ENCODE results near the gene TEDC2.
A peak's percentile ranks its signal among the peaks of the same experiment; 100 is the strongest.

TEDC2 gene

GRCh38 chr16:2473999-2474876, 14.3 kb downstream of the TEDC2 start:
- 0% methylated on average over 92 of the region's 100 CpGs for WGBS (ENCODE audit: insufficient coverage)
- POLR2A ChIA-PET, result interaction anchor here (0.5 to 2.0 kb wide), 4 partner anchors 14 to 46 kb away, joined by 3 to 15 read pairs (median 3); partner anchors contain the start of gene TEDC2
- DNase-seq, result peak; percentile 36 to 64 (median 57)
- H3K4me3 ChIP-seq (ENCODE audit: control insufficient read depth in 1 of 7, extremely low read depth in 1 of 7, insufficient read depth in 4 of 7, low read depth in 2 of 7, low read length in 6 of 7), result peak overlapping the region; percentile 47 to 82 (median 72)
- peaks cover 0 to 43% (median 17%) of the 10 kb centered on the region in 5 experiments for H3K27me3 ChIP-seq (replicated peaks in 2 of 5; ENCODE audit: control insufficient read depth in 4 of 5, insufficient read depth in 5 of 5, low read length in 4 of 5)
- H3K9me3 ChIP-seq (ENCODE audit: control extremely low read depth in 1 of 5, control insufficient read depth in 4 of 5, insufficient read depth in 2 of 5, low read depth in 1 of 5, low read length in 4 of 5), result no peaks in the 10 kb centered on the region
- peaks cover 4 to 46% (median 43%) of the 10 kb centered on the region in 4 experiments for H3K4me1 ChIP-seq (ENCODE audit: control extremely low read depth in 1 of 4, control insufficient read depth in 4 of 4, insufficient read depth in 4 of 4, low read length in 3 of 4)
- peak overlapping the region in 1 of 2 experiments; percentile 77 for H3K27ac ChIP-seq (ENCODE audit: insufficient read depth in 1 of 2, low read depth in 1 of 2, low read length in 2 of 2, poor library complexity in 1 of 2, severe bottlenecking in 2 of 2)
- H3K36me3 ChIP-seq (ENCODE audit: control insufficient read depth in 4 of 4, insufficient read depth in 4 of 4, low read length in 3 of 4), result peaks cover 0 to 2% (median under 1%) of the 10 kb centered on the region in 4 experiments
- CTCF ChIA-PET, result interaction anchor here (1.4 to 2.4 kb wide), 2 partner anchors 13 to 26 kb away, joined by 3 to 19 read pairs; no protein-coding TSS in a partner anchor

- Histone ChIP-seq H3K36me3 (ENCODE audit: control insufficient read depth in 4 of 4, insufficient read depth in 4 of 4, low read length in 3 of 4) (peaks cover 0 to 5% (median 2%) of the 10 kb centered on the region in 4 experiments), H3K27ac (ENCODE audit: insufficient read depth in 1 of 2, low read depth in 1 of 2, low read length in 2 of 2, poor library complexity in 1 of 2, severe bottlenecking in 2 of 2) (peak within 1 kb of the TSS in 1 of 2 experiments; percentile 77), H3K27me3 (replicated peaks in 2 of 5; ENCODE audit: control insufficient read depth in 4 of 5, insufficient read depth in 5 of 5, low read length in 4 of 5) (peaks cover 0 to 36% (median 13%) of the 10 kb centered on the region in 5 experiments), H3K4me1 (ENCODE audit: control extremely low read depth in 1 of 4, control insufficient read depth in 4 of 4, insufficient read depth in 4 of 4, low read length in 3 of 4) (peaks cover 4 to 43% (median 40%) of the 10 kb centered on the region in 4 experiments), H3K4me3 (ENCODE audit: control insufficient read depth in 1 of 7, extremely low read depth in 1 of 7, insufficient read depth in 4 of 7, low read depth in 2 of 7, low read length in 6 of 7) (peak within 1 kb of the TSS; percentile 47 to 82 (median 73)), H3K9me3 (ENCODE audit: control extremely low read depth in 1 of 5, control insufficient read depth in 4 of 5, insufficient read depth in 2 of 5, low read depth in 1 of 5, low read length in 4 of 5) (no peaks in the 10 kb centered on the region)
- ChIA-PET POLR2A (interaction anchor here (0.5 to 2.0 kb wide), 4 partner anchors 13 to 47 kb away, joined by 3 to 15 read pairs (median 3); partner anchors contain the start of gene TEDC2), CTCF (interaction anchor here (1.4 to 2.4 kb wide), 2 partner anchors 12 to 26 kb away, joined by 3 to 19 read pairs; no protein-coding TSS in a partner anchor)
- 0% methylated on average over 62 of the region's 77 CpGs for WGBS (ENCODE audit: insufficient coverage)
- DNase-seq, result peak; percentile 72 to 83 (median 78)
Observed at GRCh38 chr16:2474877-2475412, 15.0 kb downstream of the TEDC2 start, which contains the start of gene TBC1D24. TSS of gene TBC1D24 (plus strand) at chr16:2475127. CDS start at chr16:2496149, 21,022 bp downstream.

- WGBS (ENCODE audit: insufficient coverage), result 15% methylated on average over 43 of the region's 55 CpGs
- H3K9me3 ChIP-seq (ENCODE audit: control extremely low read depth in 1 of 5, control insufficient read depth in 4 of 5, insufficient read depth in 2 of 5, low read depth in 1 of 5, low read length in 4 of 5), result no peaks in the 10 kb centered on the region
- ChIA-PET CTCF (interaction anchor here (1.4 to 2.4 kb wide), 2 partner anchors 11 to 25 kb away, joined by 3 to 19 read pairs; no protein-coding TSS in a partner anchor), POLR2A (interaction anchor here (0.9 to 2.0 kb wide), 3 partner anchors 12 to 48 kb away, joined by 3 to 15 read pairs (median 3); partner anchors contain the start of gene TEDC2)
- DNase-seq, result peak; percentile 67 to 78 (median 75)
- peaks cover 0 to 10% (median 2%) of the 10 kb centered on the region in 4 experiments for H3K36me3 ChIP-seq (ENCODE audit: control insufficient read depth in 4 of 4, insufficient read depth in 4 of 4, low read length in 3 of 4)
- H3K27ac ChIP-seq (ENCODE audit: insufficient read depth in 1 of 2, low read depth in 1 of 2, low read length in 2 of 2, poor library complexity in 1 of 2, severe bottlenecking in 2 of 2), result no peak overlapping the region
- H3K4me3 ChIP-seq (ENCODE audit: control insufficient read depth in 1 of 7, extremely low read depth in 1 of 7, insufficient read depth in 4 of 7, low read depth in 2 of 7, low read length in 6 of 7), result peak overlapping the region; percentile 47 to 82 (median 73)
- H3K27me3 ChIP-seq (replicated peaks in 2 of 5; ENCODE audit: control insufficient read depth in 4 of 5, insufficient read depth in 5 of 5, low read length in 4 of 5), result peaks cover 0 to 29% (median 6%) of the 10 kb centered on the region in 5 experiments
- peaks cover 4 to 43% (median 40%) of the 10 kb centered on the region in 4 experiments for H3K4me1 ChIP-seq (ENCODE audit: control extremely low read depth in 1 of 4, control insufficient read depth in 4 of 4, insufficient read depth in 4 of 4, low read length in 3 of 4)
Observed at GRCh38 chr16:2475413-2476344, 15.8 kb downstream of the TEDC2 start.

- CTCF ChIA-PET, result interaction anchor here (1.9 kb wide), 2 partner anchors 12 to 25 kb away, joined by 5 to 7 read pairs; no protein-coding TSS in a partner anchor
Observed at GRCh38 chr16:2476345-2476720, 16.4 kb downstream of the TEDC2 start.

GRCh38 chr16:2476741-2477140, 16.8 kb downstream of the TEDC2 start:
- POLR2A ChIA-PET, result interaction anchor here (1.1 kb wide), 1 partner anchor 12 kb away, joined by 9 read pairs; no protein-coding TSS in a partner anchor
- 100% methylated on average over 3 of the region's 3 CpGs for WGBS (ENCODE audit: insufficient coverage)
- CTCF ChIA-PET, result interaction anchor here (0.6 to 1.9 kb wide), 3 partner anchors 11 to 70 kb away, joined by 3 to 7 read pairs (median 5); no protein-coding TSS in a partner anchor
- peaks cover 4 to 36% (median 32%) of the 10 kb centered on the region in 4 experiments for H3K4me1 ChIP-seq (ENCODE audit: control extremely low read depth in 1 of 4, control insufficient read depth in 4 of 4, insufficient read depth in 4 of 4, low read length in 3 of 4)
- no peak for DNase-seq
- H3K36me3 ChIP-seq (ENCODE audit: control insufficient read depth in 4 of 4, insufficient read depth in 4 of 4, low read length in 3 of 4), result peaks cover 0 to 18% (median 2%) of the 10 kb centered on the region in 4 experiments
- no peak overlapping the region for H3K27ac ChIP-seq (ENCODE audit: insufficient read depth in 1 of 2, low read depth in 1 of 2, low read length in 2 of 2, poor library complexity in 1 of 2, severe bottlenecking in 2 of 2)
- no peak overlapping the region for H3K4me3 ChIP-seq (ENCODE audit: control insufficient read depth in 1 of 7, extremely low read depth in 1 of 7, insufficient read depth in 4 of 7, low read depth in 2 of 7, low read length in 6 of 7)
- H3K27me3 ChIP-seq (replicated peaks in 2 of 5; ENCODE audit: control insufficient read depth in 4 of 5, insufficient read depth in 5 of 5, low read length in 4 of 5), result peaks cover 0 to 18% (median 3%) of the 10 kb centered on the region in 5 experiments
- no peaks in the 10 kb centered on the region for H3K9me3 ChIP-seq (ENCODE audit: control extremely low read depth in 1 of 5, control insufficient read depth in 4 of 5, insufficient read depth in 2 of 5, low read depth in 1 of 5, low read length in 4 of 5)

More at GRCh38 chr16:2476345-2476720, 16.4 kb downstream of the TEDC2 start:
- Histone ChIP-seq H3K9me3 (ENCODE audit: control extremely low read depth in 1 of 5, control insufficient read depth in 4 of 5, insufficient read depth in 2 of 5, low read depth in 1 of 5, low read length in 4 of 5) (no peaks in the 10 kb centered on the region), H3K27me3 (replicated peaks in 2 of 5; ENCODE audit: control insufficient read depth in 4 of 5, insufficient read depth in 5 of 5, low read length in 4 of 5) (peaks cover 0 to 22% (median 4%) of the 10 kb centered on the region in 5 experiments), H3K36me3 (ENCODE audit: control insufficient read depth in 4 of 4, insufficient read depth in 4 of 4, low read length in 3 of 4) (peaks cover 0 to 14% (median 2%) of the 10 kb centered on the region in 4 experiments), H3K27ac (ENCODE audit: insufficient read depth in 1 of 2, low read depth in 1 of 2, low read length in 2 of 2, poor library complexity in 1 of 2, severe bottlenecking in 2 of 2) (no peak overlapping the region), H3K4me1 (ENCODE audit: control extremely low read depth in 1 of 4, control insufficient read depth in 4 of 4, insufficient read depth in 4 of 4, low read length in 3 of 4) (peaks cover 4 to 40% (median 36%) of the 10 kb centered on the region in 4 experiments), H3K4me3 (ENCODE audit: control insufficient read depth in 1 of 7, extremely low read depth in 1 of 7, insufficient read depth in 4 of 7, low read depth in 2 of 7, low read length in 6 of 7) (peak overlapping the region in 3 of 7 experiments; percentile 76 to 82 (median 78))
- 94% methylated on average over 8 of the region's 9 CpGs for WGBS (ENCODE audit: insufficient coverage)
- DNase-seq, result no peak
- POLR2A ChIA-PET, result interaction anchor here (2.0 kb wide), 1 partner anchor 11 kb away, joined by 15 read pairs; no protein-coding TSS in a partner anchor
